Left kidney (tissue), 2 donors: ENCODE data around the gene ASF1A. TPM values are rescaled to one million over a fixed set of nuclear protein-coding genes. Genes with fewer than 3 reads are reported as not detected.

Source experiments
- DNase-seq: peaks from one replicate; pipeline ENCODE4 v3.0.0-alpha.2; 2013
- polyA plus RNA-seq: library from polyadenylated mRNA; unstranded; fragments of 120-200 nt; gene quantifications from one replicate; pipeline ENCODE4 v1.2.1, GENCODE V29; 2013; ENCODE audit not compliant: insufficient read length

Gene ASF1A
- polyA plus RNA-seq, 1 donor: 41.0 TPM

GRCh38 chr6:118877806-118878205 lies 16.1 kb upstream of the ASF1A start:
- no peak for DNase-seq

GRCh38 chr6:118881440-118882313 lies 12.3 kb upstream of the ASF1A start:
- DNase-seq: no peak

- no peak for DNase-seq
Measured at GRCh38 chr6:118882314-118882905, 11.5 kb upstream of the ASF1A start.

GRCh38 chr6:118886641-118887040 lies 7.3 kb upstream of the ASF1A start:
- DNase-seq: no peak

DNA sequence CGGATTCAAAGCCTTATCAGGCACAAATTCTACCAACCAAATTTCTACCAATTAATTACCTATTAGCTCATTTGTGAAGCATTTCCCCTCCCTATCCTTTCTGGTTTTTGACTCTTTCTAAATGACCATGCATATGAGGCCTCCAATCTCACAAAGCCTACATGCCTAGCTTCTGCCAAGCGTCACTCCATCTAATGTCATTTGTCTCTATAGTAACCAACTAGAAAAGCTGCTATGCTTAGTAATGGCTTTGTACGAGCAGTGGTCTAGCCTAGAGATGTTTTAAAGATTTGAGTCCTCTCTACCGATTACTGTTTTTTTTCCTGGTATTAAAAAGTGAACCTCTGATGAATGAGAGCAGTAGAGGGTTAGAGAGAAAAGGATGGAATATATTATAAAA lies 4.8 kb upstream of the ASF1A start:
- no peak for DNase-seq

GRCh38 chr6:118890997-118891790 lies 2.8 kb upstream of the ASF1A start:
- DNase-seq: no peak

- peak; percentile 26 for DNase-seq
Measured at GRCh38 chr6:118892355-118892991, 1.5 kb upstream of the ASF1A start.

GRCh38 chr6:118893064-118893806 lies 717 bp upstream of the ASF1A start:
- peak; percentile 84 for DNase-seq

DNA sequence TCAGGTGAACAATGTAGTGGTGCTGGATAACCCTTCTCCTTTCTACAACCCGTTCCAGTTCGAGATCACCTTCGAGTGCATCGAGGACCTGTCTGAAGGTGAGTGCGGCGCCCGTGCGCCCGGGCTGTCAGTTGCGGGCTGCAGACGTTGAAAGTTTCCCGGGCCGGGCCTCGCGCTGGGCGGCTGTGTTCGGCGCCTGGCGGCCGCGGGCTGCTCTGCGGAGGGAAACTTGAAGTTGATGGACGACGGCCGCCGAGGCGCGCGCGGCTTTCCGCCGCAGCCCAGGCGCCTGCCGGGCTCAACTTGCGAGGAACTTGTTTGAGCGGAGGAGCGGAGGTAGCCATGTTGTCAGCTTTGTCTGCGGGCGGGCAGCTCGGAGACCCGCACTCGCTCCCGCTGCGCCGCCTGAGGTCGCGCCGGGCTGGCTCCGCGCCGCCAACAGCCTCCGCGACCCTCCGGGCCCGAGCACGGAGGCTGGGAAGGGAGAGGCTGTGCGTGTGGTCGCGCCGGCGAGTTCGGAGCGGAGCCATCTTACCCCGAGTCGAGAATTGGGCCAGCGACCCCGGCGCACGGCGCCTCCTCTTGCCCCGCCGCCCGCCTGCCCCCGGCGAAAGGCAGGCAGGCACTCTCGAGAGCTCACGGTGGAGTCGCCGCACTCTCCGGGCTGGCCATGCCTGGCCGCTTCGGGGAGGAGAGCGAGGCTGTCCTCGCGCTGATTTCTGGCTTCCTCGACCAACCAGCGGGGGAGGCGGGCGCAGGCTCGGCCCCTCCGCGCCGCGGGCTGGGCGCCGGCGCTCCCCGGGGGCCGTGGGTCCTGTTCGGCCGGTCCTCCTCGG lies 691 bp downstream of the ASF1A start:
- peak; percentile 63 for DNase-seq

DNA sequence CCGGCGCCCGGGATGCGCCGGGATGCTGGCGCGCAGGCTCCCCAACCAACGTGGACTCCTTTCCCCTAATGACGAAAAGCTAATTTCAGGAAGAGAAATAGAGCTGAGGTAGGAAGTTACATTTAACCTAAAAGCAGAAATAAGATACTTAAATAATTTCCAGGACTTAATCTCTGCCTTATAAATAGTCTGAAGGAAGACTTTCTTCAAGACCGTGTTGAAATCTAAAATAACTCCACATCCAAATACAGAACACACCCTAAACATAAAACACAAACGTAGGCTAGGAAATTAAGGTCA lies 1.3 kb downstream of the ASF1A start:
- DNase-seq: no peak

- no peak for DNase-seq
Measured at GRCh38 chr6:118895859-118896258, 1.9 kb downstream of the ASF1A start.

DNA sequence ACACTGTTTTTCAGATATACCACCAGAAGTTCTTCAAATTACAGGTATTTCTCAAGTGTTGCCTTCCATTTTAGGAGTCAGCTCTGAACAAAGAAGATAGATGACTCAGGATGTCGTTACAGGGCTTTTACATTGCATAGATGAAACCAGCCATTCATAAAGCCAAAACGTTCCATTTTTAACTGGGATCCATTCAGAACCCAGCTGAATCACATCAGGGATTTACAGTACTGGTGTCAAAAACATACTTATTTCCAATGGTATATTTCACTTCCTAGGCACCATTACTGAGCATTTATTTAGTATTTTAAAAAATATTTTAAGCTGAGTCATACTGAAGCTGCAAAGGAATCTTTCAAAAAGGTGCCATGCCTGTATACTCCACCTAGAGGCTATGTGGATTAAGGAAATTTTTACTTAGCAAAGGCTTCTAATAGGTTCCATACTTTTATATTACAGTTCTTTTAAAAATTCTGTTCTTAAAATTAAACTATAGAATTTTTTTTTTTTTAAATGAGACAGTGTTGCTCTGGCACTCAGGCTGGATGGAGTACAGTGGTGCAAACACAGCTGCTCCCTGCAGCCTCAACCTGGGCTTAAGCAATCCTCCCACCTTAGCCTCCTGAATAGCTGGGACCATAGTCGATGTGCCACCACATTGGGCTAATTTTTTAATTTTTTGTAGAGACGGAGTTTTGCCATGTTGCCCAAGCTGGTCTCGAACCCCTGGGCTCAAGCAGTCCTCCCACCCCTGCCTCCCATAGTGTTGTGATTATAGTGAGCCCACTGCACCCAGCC lies 2.6 kb downstream of the ASF1A start:
- DNase-seq: peak; percentile 19

DNA sequence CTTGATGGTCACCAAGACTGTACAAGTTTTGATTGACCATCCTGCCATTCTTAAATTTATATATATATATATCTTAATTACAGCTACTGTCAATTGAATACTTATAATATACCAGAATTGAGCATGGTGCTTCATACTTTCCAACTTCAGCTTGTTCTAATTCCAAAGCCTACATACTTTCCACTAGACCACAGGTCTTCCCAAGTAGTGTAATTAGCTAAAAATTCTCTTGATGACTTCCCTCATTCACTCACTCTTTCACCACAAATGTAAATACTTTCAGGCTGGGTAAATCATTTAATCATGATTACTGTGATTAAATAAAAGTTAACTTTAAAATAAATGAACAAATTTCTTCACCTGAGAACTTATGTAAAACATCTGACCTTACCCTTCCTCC lies 3.4 kb downstream of the ASF1A start:
- DNase-seq: no peak

GRCh38 chr6:118899948-118900347 lies 6.0 kb downstream of the ASF1A start:
- no peak for DNase-seq

DNA sequence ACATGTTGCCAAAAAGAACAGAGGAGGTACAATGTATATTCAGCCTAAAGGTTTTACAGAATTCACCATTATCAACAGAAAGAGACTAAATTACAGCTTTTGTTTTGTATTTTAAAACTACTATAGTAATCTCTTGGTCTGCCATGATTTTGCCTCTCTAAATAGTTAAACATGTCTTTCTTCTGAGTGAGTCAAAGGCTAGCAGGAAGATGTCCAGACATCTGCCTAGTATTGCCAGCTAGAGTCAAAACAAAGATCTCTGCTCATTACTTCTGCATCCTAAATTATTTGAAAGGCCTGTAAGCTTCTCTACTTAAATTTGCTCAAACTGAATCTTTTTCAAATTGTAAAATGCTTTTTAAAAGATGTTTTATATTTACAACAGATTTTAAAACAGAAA lies 8.8 kb downstream of the ASF1A start:
- DNase-seq: no peak

- DNase-seq: no peak
Measured at GRCh38 chr6:118903138-118903537, 9.2 kb downstream of the ASF1A start.

- DNase-seq: no peak
Measured at GRCh38 chr6:118903691-118904090, 9.7 kb downstream of the ASF1A start.

DNA sequence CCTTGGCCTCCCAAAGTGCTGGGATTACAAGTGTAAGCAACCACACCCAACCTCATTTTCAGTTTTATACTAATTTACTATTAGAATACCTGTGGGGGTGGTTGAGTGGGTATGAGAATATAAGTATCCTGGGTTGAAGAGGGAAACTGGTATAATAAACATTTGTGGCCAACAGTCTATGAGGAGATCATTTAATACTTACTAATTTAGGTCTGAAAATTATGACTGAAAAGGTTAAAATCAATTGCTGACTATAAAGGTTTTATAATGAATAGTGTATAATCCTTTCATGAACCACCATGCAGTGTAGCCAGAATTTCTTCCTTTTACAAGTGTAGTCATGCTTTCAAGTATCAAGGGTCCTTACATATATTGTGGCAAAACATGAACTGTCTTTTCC lies 11.1 kb downstream of the ASF1A start:
- no peak for DNase-seq

DNA sequence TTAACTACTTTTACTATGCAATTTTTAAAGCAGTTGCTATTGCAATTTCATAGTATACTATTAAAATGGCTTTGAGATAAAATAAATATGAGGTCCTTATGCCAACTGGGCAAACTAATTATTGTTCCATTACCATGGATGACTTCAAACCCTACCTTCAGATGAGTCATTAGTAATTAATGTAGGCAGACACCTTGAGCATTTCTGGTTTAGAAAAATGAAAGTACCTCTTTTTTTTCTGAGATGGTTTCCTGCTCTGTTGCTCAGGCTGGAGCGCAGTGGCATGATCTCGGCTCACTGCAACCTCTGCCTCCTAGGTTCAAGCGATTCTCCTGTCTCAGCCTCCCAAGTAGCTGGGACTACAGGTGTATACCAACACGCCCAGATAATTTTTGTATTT lies 11.9 kb downstream of the ASF1A start:
- no peak for DNase-seq

DNA sequence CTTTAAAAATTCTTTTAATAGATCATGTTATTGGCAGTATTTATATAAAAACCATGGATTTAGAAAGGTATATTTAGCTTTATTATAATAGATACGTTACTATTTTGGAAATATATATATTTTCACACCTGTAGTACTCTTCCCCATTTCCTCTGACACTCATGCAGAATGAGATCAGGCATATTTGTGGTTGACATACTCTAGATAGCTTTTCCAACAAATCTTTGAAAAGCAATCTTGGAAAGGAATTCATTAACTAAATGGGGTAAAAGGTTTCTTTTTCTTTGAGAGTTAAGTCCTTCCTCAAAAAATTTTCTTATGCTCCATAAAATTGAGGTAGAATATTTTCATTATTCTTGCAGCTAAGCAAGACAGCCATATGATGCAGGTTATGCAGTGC lies 14.5 kb downstream of the ASF1A start:
- no peak for DNase-seq
